CD14-positive monocyte (primary cell): ENCODE results near the gene GPANK1. TPM values are rescaled to one million over a fixed set of nuclear protein-coding genes. Genes with fewer than 3 reads are reported as not detected.
A peak's percentile ranks its signal among the peaks of the same experiment; 100 is the strongest.

ENCODE experiments used
- DNase-seq, 3 donors: peaks; one replicate each; pipeline ENCODE4 v3.0.0-alpha.2; 2011 to 2022
- H2AFZ ChIP-seq: 2 replicates; pipeline ENCODE4 v1.6.0; 2012; ENCODE audit warnings: mild to moderate bottlenecking, low read depth, low read length, inconsistent platforms; ENCODE audit not compliant: insufficient read depth, poor library complexity, severe bottlenecking
- H3K27ac ChIP-seq, 2 donors: 1 replicate in 1 of 2; 2 replicates in 1 of 2; pipeline ENCODE4 v1.5.1; 2012 to 2013; ENCODE audit warnings: low read length in 2 of 2, control low read depth in 1 of 2, inconsistent platforms in 1 of 2, low read depth in 1 of 2, mild to moderate bottlenecking in 1 of 2
- H3K27me3 ChIP-seq, 2 donors: one replicate each; pipeline versions ENCODE4 v1.6.0 to v1.6.1; 2011 to 2013; ENCODE audit warnings: low read length in 2 of 2; ENCODE audit not compliant: control insufficient read depth in 2 of 2, insufficient read depth in 2 of 2
- H3K36me3 ChIP-seq, 2 donors: replicated peaks in 1 of 2; 1 replicate in 1 of 2; 2 replicates in 1 of 2; pipeline versions ENCODE4 v1.5.1 to v1.6.1; 2012 to 2013; ENCODE audit warnings: low read length in 2 of 2, control low read depth in 1 of 2, inconsistent platforms in 1 of 2, mild to moderate bottlenecking in 1 of 2; ENCODE audit not compliant: insufficient read depth in 2 of 2, control insufficient read depth in 1 of 2
- H3K4me1 ChIP-seq, 2 donors: 1 replicate in 1 of 2; 2 replicates in 1 of 2; pipeline versions ENCODE4 v1.5.1 to v1.6.1; 2012 to 2013; ENCODE audit warnings: low read length in 2 of 2, control low read depth in 1 of 2, inconsistent platforms in 1 of 2, mild to moderate bottlenecking in 1 of 2, moderate library complexity in 1 of 2; ENCODE audit not compliant: insufficient read depth in 2 of 2, control insufficient read depth in 1 of 2
- H3K4me2 ChIP-seq: replicated peaks from 2 replicates; pipeline ENCODE3; 2012; ENCODE audit warnings: low read length, moderate library complexity, mild to moderate bottlenecking; ENCODE audit not compliant: poor library complexity, severe bottlenecking; ENCODE audit errors: extremely low read depth
- H3K4me3 ChIP-seq, 3 experiments: fragments of 200-600 bp in 1 of 3; sonication (generic) in 1 of 3; replicated peaks in 1 of 3; 1 replicate in 2 of 3; 2 replicates in 1 of 3; pipeline ENCODE4 v1.5.1; 2011 to 2013; ENCODE audit warnings: low read length in 3 of 3, mild to moderate bottlenecking in 3 of 3, control low read depth in 2 of 3, low read depth in 2 of 3, inconsistent platforms in 1 of 3, moderate library complexity in 1 of 3
- H3K79me2 ChIP-seq: 2 replicates; pipeline ENCODE4 v1.6.0; 2012; ENCODE audit warnings: mild to moderate bottlenecking, control low read depth, inconsistent platforms, low read length, moderate library complexity; ENCODE audit not compliant: insufficient read depth
- H3K9ac ChIP-seq: 2 replicates; pipeline ENCODE4 v1.6.0; 2017; ENCODE audit warnings: low read length, mild to moderate bottlenecking; ENCODE audit not compliant: insufficient read depth, poor library complexity, severe bottlenecking
- H3K9me3 ChIP-seq, 2 donors: replicated peaks in 1 of 2; 1 replicate in 1 of 2; 2 replicates in 1 of 2; pipeline versions ENCODE4 v1.5.1 to v1.6.1; 2012 to 2013; ENCODE audit warnings: low read length in 2 of 2, control low read depth in 1 of 2; ENCODE audit not compliant: control insufficient read depth in 1 of 2, insufficient read depth in 1 of 2
- H4K20me1 ChIP-seq: 2 replicates; pipeline ENCODE4 v1.6.0; 2012; ENCODE audit warnings: mild to moderate bottlenecking, low read length, control low read depth, moderate library complexity; ENCODE audit not compliant: insufficient read depth
- H3K27ac Mint-ChIP-seq, 7 donors: one replicate each; pipeline ENCODE4 v1.8.0; 2020; ENCODE audit warnings: mild to moderate bottlenecking in 7 of 7, mixed read lengths in 7 of 7, moderate library complexity in 6 of 7, inconsistent platforms in 2 of 7
- H3K27me3 Mint-ChIP-seq, 3 donors: one replicate each; pipeline ENCODE4 v1.8.0; 2021 to 2022; ENCODE audit warnings: low read depth in 3 of 3, mild to moderate bottlenecking in 3 of 3, mixed read lengths in 3 of 3, moderate library complexity in 3 of 3, inconsistent platforms in 1 of 3
- H3K36me3 Mint-ChIP-seq, 2 donors: one replicate each; pipeline ENCODE4 v1.8.0; 2020; ENCODE audit warnings: mixed read lengths in 2 of 2, inconsistent platforms in 1 of 2, mild to moderate bottlenecking in 1 of 2
- H3K4me1 Mint-ChIP-seq: one replicate; pipeline ENCODE4 v1.8.0; 2020; ENCODE audit warnings: mild to moderate bottlenecking, mixed read lengths
- H3K4me3 Mint-ChIP-seq, 2 donors: one replicate each; pipeline ENCODE4 v1.8.0; 2020; ENCODE audit warnings: mild to moderate bottlenecking in 2 of 2, mixed read lengths in 2 of 2, moderate library complexity in 1 of 2
- H3K9me3 Mint-ChIP-seq, 7 donors: one replicate each; pipeline ENCODE4 v1.8.0; 2020 to 2022; ENCODE audit warnings: mixed read lengths in 7 of 7, mild to moderate bottlenecking in 6 of 7, moderate library complexity in 6 of 7, inconsistent platforms in 2 of 7
- CTCF ChIP-seq: fragments of 200-600 bp; IDR thresholded peaks from one replicate; pipeline ENCODE4 v1.8.0; 2022; ENCODE audit warnings: antibody characterized with exemption, mild to moderate bottlenecking
- WGBS: methylation state at CpG from one replicate; pipeline ENCODE4 v1.1.5; 2013; ENCODE audit warnings: missing lambda C conversion rate; ENCODE audit not compliant: insufficient coverage; 5-methylcytosine and 5-hydroxymethylcytosine counted together
- intact Hi-C, 2 donors: fragments of 100-400 bp; cut with micrococcal nuclease; formaldehyde crosslinking; loops; one replicate each; pipeline versions ENCODE4 v1.15.0 to v1.15.1; 2023
- polyA plus RNA-seq, 3 donors: library from polyadenylated mRNA; depleted of rRNA in 1 of 3; unstranded in 2 of 3; stranded (reverse) in 1 of 3; fragments of 300-500 nt in 2 of 3; fragments of >200 nt in 1 of 3; fragmentation: Illumina TruSeq in 2 of 3; gene quantifications; 1 replicate in 2 of 3; 2 replicates in 1 of 3; pipeline ENCODE4 v1.2.3, GENCODE V29; 2012 to 2021

Gene GPANK1
- polyA plus RNA-seq, 3 donors, result 10.8 to 13.9 (median 12.0) TPM

- Histone ChIP-seq H3K4me2 (peak overlapping the region; percentile 87), H3K4me3 (peak overlapping the region in 2 of 3 experiments; percentile 71 to 89), H3K79me2 (peaks cover 87% of the 10 kb centered on the region), H3K4me1 (peaks cover 50 to 68% of the 10 kb centered on the region in 2 donors), H3K36me3 (peaks cover 15 to 57% of the 10 kb centered on the region in 2 donors), H2AFZ (no peak overlapping the region), H3K27me3 (no peaks in the 10 kb centered on the region), H3K9ac (peak overlapping the region; percentile 77), H3K9me3 (no peaks in the 10 kb centered on the region), H4K20me1 (peaks cover 26% of the 10 kb centered on the region), H3K27ac (peak overlapping the region; percentile 70 to 80)
- Mint-ChIP-seq H3K4me1 (peaks cover 74% of the 10 kb centered on the region), H3K27ac (peak overlapping the region; percentile 92 to 97 (median 95)), H3K36me3 (peaks cover 43 to 71% of the 10 kb centered on the region in 2 donors), H3K9me3 (peaks cover 0 to 2% (median 0%) of the 10 kb centered on the region in 7 donors), H3K27me3 (peaks cover 0 to 4% (median 0%) of the 10 kb centered on the region in 3 donors), H3K4me3 (peak overlapping the region; percentile 93 to 97)
- no peak for TF ChIP-seq CTCF
- no peak for DNase-seq
- 95% methylated on average over 12 of the region's 13 CpGs for WGBS
- intact Hi-C loops, result no loop called here
Observed at GRCh38 chr6:31658983-31659648, 5.7 kb downstream of the GPANK1 start.

- TF ChIP-seq CTCF, result no peak
- 94% methylated on average over 2 of the region's 4 CpGs for WGBS
- Histone ChIP-seq H3K9me3 (no peaks in the 10 kb centered on the region), H3K9ac (no peak overlapping the region), H4K20me1 (peaks cover 26% of the 10 kb centered on the region), H3K4me2 (peak overlapping the region; percentile 25), H3K4me1 (peaks cover 50 to 68% of the 10 kb centered on the region in 2 donors), H3K27ac (peak overlapping the region in 1 of 2 donors; percentile 80), H2AFZ (no peak overlapping the region), H3K79me2 (peaks cover 86% of the 10 kb centered on the region), H3K27me3 (no peaks in the 10 kb centered on the region), H3K36me3 (peaks cover 15 to 49% of the 10 kb centered on the region in 2 donors), H3K4me3 (peak overlapping the region in 1 of 3 experiments; percentile 18)
- H3K9me3 Mint-ChIP-seq, result peaks cover 0 to 2% (median 0%) of the 10 kb centered on the region in 7 donors
- intact Hi-C loops, result no loop called here
- no peak overlapping the region for H3K4me3 Mint-ChIP-seq
- peaks cover 36 to 62% of the 10 kb centered on the region in 2 donors for H3K36me3 Mint-ChIP-seq
- H3K27me3 Mint-ChIP-seq, result peaks cover 0 to 4% (median 0%) of the 10 kb centered on the region in 3 donors
- peak overlapping the region in 5 of 7 donors; percentile 25 to 84 (median 66) for H3K27ac Mint-ChIP-seq
- DNase-seq, result no peak
- H3K4me1 Mint-ChIP-seq, result peaks cover 70% of the 10 kb centered on the region
Observed at GRCh38 chr6:31658158-31658688, 6.6 kb downstream of the GPANK1 start.
